OCI-LY3 (cell line): ENCODE results near the gene THTPA.

Experiments used
- H2AFZ ChIP-seq: fragments of 200-600, 300-600 bp; shearing (Covaris generic); 2 replicates; pipeline ENCODE4 v1.6.0; 2014; ENCODE audit warnings: antibody characterized with exemption, low read depth, low read length
- H3K27ac ChIP-seq: fragments of 200-600, 300-600 bp; sonication (generic); 2 replicates; pipeline ENCODE4 v1.5.1; 2014; ENCODE audit warnings: mild to moderate bottlenecking, low read length, moderate library complexity, mixed read lengths
- H3K27me3 ChIP-seq: fragments of 200-600, 300-600 bp; sonication (generic); 2 replicates; pipeline ENCODE4 v1.6.1; 2014; ENCODE audit warnings: low read depth, low read length, mixed read lengths
- H3K36me3 ChIP-seq: fragments of 200-600, 300-600 bp; sonication (generic); replicated peaks from 2 replicates; pipeline ENCODE3; 2014; ENCODE audit warnings: low read depth, low read length, mixed read lengths
- H3K4me1 ChIP-seq: fragments of 300-600, 200-600 bp; sonication (generic); 2 replicates; pipeline ENCODE4 v1.6.1; 2014; ENCODE audit warnings: low read length, mixed read lengths
- H3K4me2 ChIP-seq: fragments of 200-600, 300-600 bp; sonication (generic); 2 replicates; pipeline ENCODE4 v1.6.1; 2014; ENCODE audit warnings: low read length, mixed read lengths
- H3K4me3 ChIP-seq: fragments of 300-600, 200-600 bp; sonication (generic); 2 replicates; pipeline ENCODE4 v1.5.1; 2014; ENCODE audit warnings: antibody characterized with exemption, mild to moderate bottlenecking, low read length, moderate library complexity
- H3K79me2 ChIP-seq: fragments of 300-600, 200-600 bp; shearing (Covaris generic); 2 replicates; pipeline ENCODE4 v1.6.1; 2014; ENCODE audit warnings: mild to moderate bottlenecking, low read length, mixed read lengths
- H3K9ac ChIP-seq: fragments of 300-600, 200-600 bp; shearing (Covaris generic); 2 replicates; pipeline ENCODE4 v1.6.0; 2014; ENCODE audit warnings: mild to moderate bottlenecking, low read length, moderate library complexity
- H3K9me3 ChIP-seq: fragments of 200-600, 300-600 bp; shearing (Covaris generic); 2 replicates; pipeline ENCODE4 v1.6.1; 2014; ENCODE audit warnings: low read length, mixed read lengths; ENCODE audit not compliant: insufficient read depth
- H4K20me1 ChIP-seq: fragments of 200-600, 300-600 bp; sonication (generic); 2 replicates; pipeline ENCODE4 v1.6.1; 2016; ENCODE audit warnings: low read length, mixed read lengths; ENCODE audit not compliant: insufficient read depth
- EZH2phosphoT487 ChIP-seq: fragments of 200-600 bp; shearing (Covaris generic); IDR thresholded peaks from 2 replicates; pipeline ENCODE4 v1.6.1; 2018; ENCODE audit warnings: antibody characterized with exemption, mixed run types, low read depth
- TF ChIP-seq, protein P1 (sequence below): fragments of 200-600, 300-600 bp; sonication (generic); IDR thresholded peaks from 2 replicates; pipeline ENCODE4 v1.5.1; 2014; ENCODE audit warnings: antibody characterized with exemption, low read length, low read depth

Gene THTPA

DNA sequence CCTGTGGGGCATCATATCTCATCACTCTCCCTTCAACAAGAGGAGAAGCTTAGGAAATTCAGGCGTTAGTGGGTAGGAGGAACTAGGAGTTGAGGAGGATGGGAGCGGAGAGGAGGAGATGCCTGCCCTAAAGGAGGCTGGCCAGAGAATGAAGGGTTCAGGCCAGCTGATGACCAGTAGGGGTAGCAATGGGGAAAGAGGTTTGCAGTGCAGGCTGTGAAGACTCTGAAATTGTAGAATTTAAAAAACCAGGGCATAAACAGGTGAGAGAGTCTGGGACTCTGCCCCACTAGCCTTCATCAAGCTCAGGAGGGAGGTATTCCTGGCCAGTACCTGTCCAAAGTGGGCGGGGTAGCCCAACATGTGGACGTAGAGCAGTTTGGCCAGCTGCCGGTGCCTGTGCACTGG is 10.7 kb downstream of the THTPA start:
- H3K4me1 ChIP-seq, result peaks cover 17% of the 10 kb centered on the region
- H3K27me3 ChIP-seq, result no peaks in the 10 kb centered on the region
- H3K4me2 ChIP-seq, result peak overlapping the region; percentile 78
- H3K27ac ChIP-seq, result peak overlapping the region; percentile 59
- peaks cover 25% of the 10 kb centered on the region for H3K36me3 ChIP-seq
- H4K20me1 ChIP-seq, result no peaks in the 10 kb centered on the region
- H2AFZ ChIP-seq, result peak overlapping the region; percentile 94
- H3K79me2 ChIP-seq, result peaks cover 12% of the 10 kb centered on the region
- no peak for TF ChIP-seq EZH2phosphoT487
- TF ChIP-seq, protein P1, sequence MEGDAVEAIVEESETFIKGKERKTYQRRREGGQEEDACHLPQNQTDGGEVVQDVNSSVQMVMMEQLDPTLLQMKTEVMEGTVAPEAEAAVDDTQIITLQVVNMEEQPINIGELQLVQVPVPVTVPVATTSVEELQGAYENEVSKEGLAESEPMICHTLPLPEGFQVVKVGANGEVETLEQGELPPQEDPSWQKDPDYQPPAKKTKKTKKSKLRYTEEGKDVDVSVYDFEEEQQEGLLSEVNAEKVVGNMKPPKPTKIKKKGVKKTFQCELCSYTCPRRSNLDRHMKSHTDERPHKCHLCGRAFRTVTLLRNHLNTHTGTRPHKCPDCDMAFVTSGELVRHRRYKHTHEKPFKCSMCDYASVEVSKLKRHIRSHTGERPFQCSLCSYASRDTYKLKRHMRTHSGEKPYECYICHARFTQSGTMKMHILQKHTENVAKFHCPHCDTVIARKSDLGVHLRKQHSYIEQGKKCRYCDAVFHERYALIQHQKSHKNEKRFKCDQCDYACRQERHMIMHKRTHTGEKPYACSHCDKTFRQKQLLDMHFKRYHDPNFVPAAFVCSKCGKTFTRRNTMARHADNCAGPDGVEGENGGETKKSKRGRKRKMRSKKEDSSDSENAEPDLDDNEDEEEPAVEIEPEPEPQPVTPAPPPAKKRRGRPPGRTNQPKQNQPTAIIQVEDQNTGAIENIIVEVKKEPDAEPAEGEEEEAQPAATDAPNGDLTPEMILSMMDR, result no peak
- H3K4me3 ChIP-seq, result peak overlapping the region; percentile 95
- H3K9ac ChIP-seq, result peak overlapping the region; percentile 94
- no peaks in the 10 kb centered on the region for H3K9me3 ChIP-seq

DNA sequence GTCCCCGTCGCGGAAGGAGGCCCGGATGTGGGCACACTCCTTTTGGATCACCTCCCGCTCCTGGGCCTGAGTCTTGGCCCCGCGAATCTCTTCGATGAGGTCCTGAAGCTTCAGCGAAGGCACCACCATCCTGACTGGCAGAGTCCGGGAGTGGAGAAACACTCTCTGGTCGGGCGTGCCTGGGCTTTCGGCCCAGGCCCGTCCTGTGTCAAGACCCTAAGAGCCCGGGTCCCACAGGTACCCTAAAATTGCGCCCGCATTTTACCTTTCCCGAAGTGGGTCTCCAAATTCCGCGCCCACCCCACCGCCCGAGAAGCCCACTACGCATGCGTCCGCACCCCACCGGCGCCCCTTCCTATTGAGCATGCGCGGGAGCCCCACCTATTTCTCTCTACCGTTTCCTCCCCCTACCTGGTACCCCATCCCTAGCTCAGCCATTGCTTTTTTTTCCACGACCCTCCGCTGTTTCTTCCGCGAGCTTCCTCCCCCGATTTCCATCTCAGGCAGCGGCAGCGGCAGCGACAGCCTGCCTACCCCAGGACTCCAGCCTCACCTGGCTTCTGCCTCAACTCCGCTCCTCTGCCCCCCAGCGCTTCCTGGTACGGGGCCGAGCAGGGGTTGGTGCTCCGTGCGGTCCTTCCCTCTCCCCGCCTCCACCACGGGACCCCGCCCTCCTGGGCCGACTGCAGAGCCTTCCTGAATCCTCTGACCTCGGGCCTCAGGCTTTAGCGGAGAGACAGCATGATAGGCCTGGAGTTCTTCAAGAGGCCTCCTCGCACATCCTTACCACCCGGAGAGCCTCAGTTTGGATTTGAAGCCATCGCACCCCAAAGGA is 11.3 kb downstream of the THTPA start, which contains the start of gene AP1G2:
Gene AP1G2 (minus strand): TSS at position 606 of the 835 bp plus-strand sequence. CDS start 477 bp downstream, at position 129.
- TF ChIP-seq, protein P1, result no peak
- peak within 1 kb of the TSS; percentile 94 for H2AFZ ChIP-seq
- peak within 1 kb of the TSS; percentile 59 for H3K27ac ChIP-seq

DNA sequence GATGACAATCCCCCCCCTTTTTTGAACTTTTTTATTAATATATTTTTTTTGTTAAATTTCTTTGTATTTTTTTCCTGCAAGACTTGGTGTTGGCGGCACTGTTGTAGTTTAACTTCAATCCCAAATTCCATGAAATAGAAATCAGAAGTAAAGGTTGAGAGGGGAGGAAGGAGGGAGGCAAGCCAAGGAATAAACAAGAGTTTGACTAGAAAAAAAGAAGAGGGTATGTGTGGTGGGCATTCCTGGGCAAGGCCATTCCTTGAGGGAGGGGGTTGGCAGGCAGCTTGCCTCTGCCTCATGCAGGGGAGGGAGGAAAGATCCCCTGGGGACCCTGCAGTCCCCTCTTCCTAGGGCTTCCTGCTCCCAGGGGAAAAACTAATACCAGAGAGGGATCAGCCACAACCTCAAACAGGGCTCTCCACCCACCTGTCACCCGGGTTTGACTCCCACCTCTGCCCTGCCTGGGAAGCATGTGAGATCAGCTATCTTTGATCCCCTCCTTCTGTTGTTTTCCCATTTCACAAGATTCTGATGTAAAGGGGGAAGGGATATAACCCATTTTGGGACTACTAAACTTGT is 12.0 kb downstream of the THTPA start:
- Histone ChIP-seq H4K20me1 (no peaks in the 10 kb centered on the region), H3K9ac (peak overlapping the region; percentile 94), H3K79me2 (peaks cover 12% of the 10 kb centered on the region), H3K27ac (peak overlapping the region; percentile 59), H3K27me3 (no peaks in the 10 kb centered on the region), H3K4me2 (peak overlapping the region; percentile 78), H3K4me1 (peaks cover 17% of the 10 kb centered on the region), H3K9me3 (no peaks in the 10 kb centered on the region), H3K36me3 (peaks cover 16% of the 10 kb centered on the region), H2AFZ (no peak overlapping the region), H3K4me3 (peak overlapping the region; percentile 95)
- TF ChIP-seq EZH2phosphoT487, result no peak

More for the DNA sequence above, 11.3 kb downstream of the THTPA start, which contains the start of gene AP1G2:
- Histone ChIP-seq H3K27me3 (no peaks in the 10 kb centered on the region), H4K20me1 (no peaks in the 10 kb centered on the region), H3K36me3 (peaks cover 20% of the 10 kb centered on the region), H3K79me2 (peaks cover 12% of the 10 kb centered on the region), H3K9ac (peak within 1 kb of the TSS; percentile 94), H3K9me3 (no peaks in the 10 kb centered on the region), H3K4me2 (peak within 1 kb of the TSS; percentile 78), H3K4me1 (peaks cover 17% of the 10 kb centered on the region), H3K4me3 (peak within 1 kb of the TSS; percentile 95)

GRCh38 chr14:23568600-23569331 is 12.7 kb downstream of the THTPA start:
- H3K4me1 ChIP-seq, result peaks cover 17% of the 10 kb centered on the region
- no peaks in the 10 kb centered on the region for H3K9me3 ChIP-seq
- no peak for TF ChIP-seq EZH2phosphoT487
- TF ChIP-seq, protein P1, result peak; percentile 54
- H3K27ac ChIP-seq, result peak overlapping the region; percentile 1; the same call in 1 of the 2 replicates
- peak overlapping the region; percentile 94 for H3K9ac ChIP-seq
- H3K4me2 ChIP-seq, result peak overlapping the region; percentile 78
- no peaks in the 10 kb centered on the region for H4K20me1 ChIP-seq
- H3K36me3 ChIP-seq, result peaks cover 13% of the 10 kb centered on the region
- no peak overlapping the region for H2AFZ ChIP-seq
- no peaks in the 10 kb centered on the region for H3K27me3 ChIP-seq
- peak overlapping the region; percentile 95 for H3K4me3 ChIP-seq
- peaks cover 12% of the 10 kb centered on the region for H3K79me2 ChIP-seq
